ENCODE results near the gene ANAPC15. TPM values are rescaled to one million over a fixed set of nuclear protein-coding genes. Genes with fewer than 3 reads are reported as not detected.

Gene ANAPC15
- total RNA-seq, 1 donor: 24.5 TPM

DNA sequence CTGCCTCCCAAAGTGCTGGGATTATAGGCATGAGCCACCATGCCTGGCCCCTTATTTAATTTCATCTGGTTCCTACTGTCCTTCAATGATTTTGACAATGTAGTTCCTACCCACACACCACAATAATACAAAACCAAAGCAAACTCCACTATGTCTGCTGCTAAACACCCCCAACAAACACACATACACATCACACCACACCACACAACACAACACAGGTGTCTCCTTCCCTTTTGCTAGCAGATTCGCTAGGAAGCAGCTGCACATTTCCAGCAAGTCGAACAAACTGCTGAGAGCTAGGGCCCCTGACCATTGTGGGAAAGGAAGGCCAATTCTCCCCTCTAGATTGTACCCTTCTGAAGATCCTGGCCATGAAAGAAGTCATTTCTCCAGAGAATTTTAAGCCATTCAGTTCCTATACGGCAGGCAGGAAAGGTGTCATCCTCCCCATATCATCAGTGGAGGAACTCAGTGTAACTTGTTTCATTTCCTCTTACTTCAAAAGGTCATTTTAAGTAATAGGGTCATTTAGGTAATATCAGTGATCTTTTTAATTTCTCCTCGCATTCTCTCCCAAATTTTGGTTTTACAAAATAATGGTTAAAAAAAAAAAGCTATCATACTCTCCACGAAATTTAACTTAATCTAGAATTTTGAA is 50.6 kb downstream of the ANAPC15 start:
- DNase-seq (ENCODE audit: low read depth in 2 of 3, low spot score in 2 of 3): no peak

Small RNAs within 50 kb of the gene (small RNA-seq; reads per million reads assigned to genes)
- gene MIR3165: not detected

Other genes starting within 250 kb of the ANAPC15 start
- not detected for gene DEFB131B, start 234.2 kb downstream of the ANAPC15 start, total RNA-seq
- 12.7 TPM for gene XNDC1N, start 184.1 kb downstream of the ANAPC15 start, total RNA-seq
- 30.7 TPM for gene RNF121, start 183.6 kb downstream of the ANAPC15 start, total RNA-seq
- gene IL18BP, start 113.8 kb downstream of the ANAPC15 start, total RNA-seq: 2.2 TPM
- gene NUMA1, start 32.2 kb downstream of the ANAPC15 start, total RNA-seq: 233 TPM
- 2.7 TPM for gene LRRC51, start 31.8 kb downstream of the ANAPC15 start, total RNA-seq
- 259 TPM for gene LAMTOR1, start 9.4 kb downstream of the ANAPC15 start, total RNA-seq
- gene TOMT, start 6.8 kb downstream of the ANAPC15 start, total RNA-seq: not detected
- gene FOLR3, start 23.0 kb upstream of the ANAPC15 start, total RNA-seq: not detected
- not detected for gene FOLR1, start 79.4 kb upstream of the ANAPC15 start, total RNA-seq
- under 0.01 TPM for gene FOLR2, start 104.1 kb upstream of the ANAPC15 start, total RNA-seq
- gene INPPL1, start 112.1 kb upstream of the ANAPC15 start, total RNA-seq: 80.0 TPM
- not detected for gene PHOX2A, start 131.5 kb upstream of the ANAPC15 start, total RNA-seq